AG08396 (cell line): ENCODE results near the gene SYTL2.

Source experiments
- DNase-seq: peaks from one replicate; pipeline ENCODE4 v3.0.0; 2012; ENCODE audit warnings: low spot score, mixed read lengths

Gene SYTL2

GRCh38 chr11:85827748-85828639 lies 17.1 kb upstream of the SYTL2 start:
- peak; percentile 56 for DNase-seq

DNA sequence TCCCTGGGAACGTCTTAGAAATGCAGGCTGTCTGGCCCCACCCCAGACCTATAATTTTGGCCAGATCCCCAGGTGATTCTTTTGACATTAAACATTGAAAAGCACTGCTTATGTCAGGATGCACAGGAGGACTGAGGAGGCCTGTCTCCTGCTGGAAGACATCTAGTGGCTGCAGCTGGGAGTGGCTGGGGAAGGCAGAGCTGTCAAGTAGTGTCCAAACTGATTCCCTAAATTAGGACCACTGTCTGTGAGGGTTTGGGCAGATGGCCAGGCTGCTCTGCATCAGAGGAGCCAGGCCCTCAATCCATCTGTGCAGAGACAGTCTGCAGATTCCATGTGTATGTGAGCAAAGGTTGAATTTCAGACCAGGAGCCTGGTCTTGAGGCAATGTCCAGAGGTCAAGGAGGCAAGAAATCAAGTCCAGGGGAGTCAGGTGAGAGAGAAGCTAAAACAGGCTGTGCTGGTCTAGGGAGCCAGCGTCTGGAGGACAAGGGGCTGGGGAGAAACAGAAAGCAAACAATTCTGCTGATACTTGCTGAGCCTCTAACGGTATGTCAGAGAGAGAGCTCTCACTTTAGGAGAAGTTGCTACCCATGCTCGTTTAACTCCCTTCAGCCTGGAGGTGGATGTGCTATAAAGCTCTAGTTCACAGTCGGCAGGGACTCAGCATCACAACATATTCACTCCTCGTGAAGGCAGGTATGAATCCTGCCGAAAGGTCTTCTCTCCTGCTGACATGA lies 15.3 kb upstream of the SYTL2 start:
- DNase-seq: no peak

DNA sequence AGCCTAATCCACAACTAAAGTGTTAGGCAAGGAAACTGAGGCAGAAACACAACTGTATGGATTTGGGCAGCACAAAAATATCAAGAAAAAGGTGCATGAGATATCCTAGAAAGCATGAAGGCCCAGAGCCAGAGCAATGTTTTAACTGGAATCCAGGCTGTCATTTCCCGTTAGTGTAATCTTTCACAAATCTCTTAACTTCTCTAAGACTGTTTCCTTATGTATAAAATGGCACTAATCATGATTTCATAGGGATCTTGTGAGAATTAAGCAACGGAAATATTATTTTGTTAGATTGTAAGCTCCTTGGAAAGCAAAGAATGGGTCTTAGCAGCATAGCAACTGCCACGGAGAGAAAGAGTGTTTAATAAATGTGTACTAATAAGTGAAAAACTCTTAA lies 14.7 kb upstream of the SYTL2 start:
- DNase-seq: no peak

DNA sequence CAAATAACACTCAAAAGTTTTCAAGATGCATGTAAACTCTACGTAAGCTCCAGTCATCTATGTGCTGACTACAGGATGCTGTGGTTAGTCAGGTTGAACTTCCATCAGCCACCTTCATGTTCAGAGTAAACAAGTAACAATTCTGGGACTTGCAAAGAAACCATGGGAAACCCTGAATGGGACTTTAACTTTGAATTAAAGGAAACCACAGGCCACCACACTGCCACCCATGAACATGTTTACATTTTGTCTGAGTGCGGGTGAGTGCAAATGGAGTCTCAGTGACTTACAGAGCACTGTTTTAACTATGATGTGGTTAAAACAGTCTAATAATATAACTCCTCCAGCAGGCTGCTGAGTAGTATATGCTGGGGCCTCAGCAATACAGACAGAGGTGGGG lies 12.9 kb upstream of the SYTL2 start:
- no peak for DNase-seq

DNA sequence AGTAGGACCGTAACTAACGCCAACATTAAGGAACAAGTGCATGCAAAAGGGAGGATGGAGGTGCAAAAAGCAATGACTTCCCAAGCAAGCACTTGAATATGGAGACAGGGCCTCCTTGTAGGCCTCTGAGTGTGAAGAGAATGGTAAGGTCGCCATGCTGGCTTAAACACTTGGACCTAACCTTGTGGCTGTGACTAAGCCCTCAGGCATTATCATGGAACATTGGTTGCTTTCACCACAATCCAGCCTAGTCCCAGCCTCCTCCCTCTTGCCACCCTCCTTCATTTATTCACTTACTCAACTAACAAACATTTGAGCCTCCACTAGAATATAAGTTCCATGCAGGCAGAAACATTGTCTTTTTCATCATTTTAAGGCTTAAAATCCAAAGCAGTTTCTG lies 11.9 kb upstream of the SYTL2 start:
- no peak for DNase-seq

DNA sequence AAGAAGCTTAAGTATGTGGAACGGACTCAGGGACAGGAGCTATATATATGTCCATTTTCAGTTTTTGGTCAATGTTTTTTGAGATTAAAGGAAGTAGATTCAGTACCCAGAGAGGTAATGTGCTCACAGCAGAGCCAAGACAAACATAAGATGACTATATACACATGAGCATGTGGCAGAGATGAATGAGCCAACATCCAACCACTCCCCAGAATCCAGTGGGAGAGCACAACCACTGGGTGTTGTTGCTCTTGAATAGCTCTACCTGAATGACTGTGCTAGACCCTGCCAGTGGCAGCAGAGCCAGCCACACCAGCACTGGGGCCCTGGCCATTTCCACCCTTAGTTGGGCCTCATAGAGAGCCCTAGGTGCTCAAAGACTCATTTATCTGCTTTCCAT lies 10.7 kb upstream of the SYTL2 start:
- no peak for DNase-seq

GRCh38 chr11:85819441-85819840 lies 8.5 kb upstream of the SYTL2 start:
- DNase-seq: no peak

DNA sequence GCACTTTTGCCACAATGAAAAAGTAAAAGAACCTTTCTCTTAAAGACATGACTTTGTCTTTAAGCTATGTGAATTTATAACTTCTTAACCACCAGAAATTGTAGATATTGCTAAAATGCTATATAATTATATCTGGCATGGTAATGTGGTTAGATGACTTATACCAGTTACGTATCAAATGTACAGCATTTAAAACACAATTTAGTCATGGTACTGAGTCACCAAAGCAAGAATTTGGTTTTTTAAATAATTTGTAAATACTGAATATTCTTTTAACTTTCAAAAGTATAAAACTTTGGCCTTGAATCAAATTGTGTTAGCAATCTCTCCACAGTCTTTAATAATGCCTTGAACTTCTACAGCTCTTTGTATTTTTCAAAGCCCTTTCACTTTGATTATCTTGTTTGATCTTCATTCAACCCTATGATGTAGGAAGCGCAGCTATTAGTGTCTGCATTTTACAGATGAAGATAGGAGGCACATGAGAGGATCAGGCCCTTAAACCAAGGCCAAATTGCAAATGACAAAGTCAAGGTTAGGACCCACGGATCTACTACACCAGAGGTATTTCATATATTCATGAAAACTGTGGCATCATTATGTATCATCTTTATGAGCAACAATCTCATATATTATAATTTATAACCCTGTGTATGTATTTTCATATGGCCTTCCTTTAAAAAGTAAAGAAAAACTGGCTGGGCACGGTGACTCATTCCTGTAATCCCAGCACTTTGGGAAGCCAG lies 4.4 kb upstream of the SYTL2 start:
- peak; percentile 50 for DNase-seq

DNA sequence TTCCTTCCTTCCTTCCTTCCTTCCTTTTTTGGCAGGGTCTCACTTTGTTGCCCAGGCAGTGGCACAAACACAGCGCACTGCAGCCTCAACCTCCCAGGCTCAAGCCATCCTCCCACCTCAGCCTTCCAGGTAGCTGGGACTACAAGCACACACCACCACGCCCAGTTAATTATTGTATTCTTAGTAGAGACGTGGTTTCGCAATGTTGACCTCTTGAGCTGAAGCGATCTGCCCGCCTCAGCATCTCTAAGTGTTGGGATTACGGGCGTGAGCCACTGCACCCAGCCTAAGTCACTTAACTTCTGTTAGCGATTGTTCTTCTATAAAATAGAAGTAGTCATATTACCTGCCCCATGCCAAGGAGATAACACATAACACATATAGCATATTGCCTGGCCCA lies 2.8 kb upstream of the SYTL2 start:
- DNase-seq: no peak

DNA sequence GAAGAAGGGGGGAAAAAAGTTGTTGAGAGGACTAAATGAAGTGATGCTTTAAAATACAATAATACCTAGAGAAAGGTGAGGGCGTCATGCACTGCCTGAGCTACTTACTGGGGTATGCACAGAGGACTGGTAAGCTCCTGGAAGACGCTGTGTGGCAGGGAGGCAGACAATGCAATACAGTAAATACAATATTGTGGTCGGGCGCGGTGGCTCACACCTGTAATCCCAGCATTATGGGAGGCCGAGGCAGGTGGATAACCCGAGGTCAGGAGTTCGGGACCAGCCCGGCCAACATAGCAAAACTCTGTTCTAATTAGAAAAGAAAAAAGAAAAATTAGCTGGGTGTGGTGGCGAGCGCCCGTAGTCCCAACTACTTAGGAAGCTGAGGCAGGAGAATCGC lies 683 bp upstream of the SYTL2 start:
- no peak for DNase-seq

GRCh38 chr11:85810521-85810870 lies 445 bp downstream of the SYTL2 start:
- no peak for DNase-seq

DNA sequence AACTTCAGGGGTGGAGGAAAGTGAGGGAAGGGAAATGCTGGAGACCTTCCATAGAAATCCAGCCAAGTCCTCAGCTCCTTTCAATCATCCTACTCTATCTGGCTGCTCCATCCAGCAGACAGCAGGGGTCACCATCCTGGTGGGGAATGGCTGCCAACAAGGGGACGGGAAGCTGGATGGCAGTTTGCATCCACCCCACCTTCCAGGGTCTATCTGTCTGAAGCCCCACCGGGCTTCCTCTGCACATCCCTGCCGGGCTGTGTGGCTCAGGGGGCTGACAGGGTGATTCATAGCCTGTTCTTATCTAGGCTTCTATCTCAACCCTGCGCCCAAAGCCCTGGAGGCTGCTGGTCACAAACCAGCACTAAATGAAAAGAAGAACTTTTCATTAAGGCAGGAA lies 1.1 kb downstream of the SYTL2 start:
- no peak for DNase-seq

DNA sequence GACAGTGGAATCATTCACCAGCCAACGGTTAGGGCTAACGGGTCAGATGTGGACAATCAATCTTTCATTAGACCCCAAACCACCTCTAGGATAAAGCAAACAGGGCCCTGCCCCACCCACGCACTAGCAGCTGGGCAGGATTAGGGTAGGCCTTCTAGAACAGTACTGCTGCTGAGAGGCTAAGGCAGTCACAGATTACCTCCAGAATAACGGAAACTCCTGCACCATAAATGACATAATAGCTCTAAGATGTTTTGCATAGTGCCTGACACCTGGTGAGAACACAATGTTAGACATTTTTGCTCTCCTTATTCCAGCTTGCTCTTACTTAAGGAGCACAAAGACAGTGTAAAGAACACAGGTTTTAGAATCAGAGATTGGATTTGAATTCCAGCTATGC lies 1.8 kb downstream of the SYTL2 start:
- DNase-seq: no peak

DNA sequence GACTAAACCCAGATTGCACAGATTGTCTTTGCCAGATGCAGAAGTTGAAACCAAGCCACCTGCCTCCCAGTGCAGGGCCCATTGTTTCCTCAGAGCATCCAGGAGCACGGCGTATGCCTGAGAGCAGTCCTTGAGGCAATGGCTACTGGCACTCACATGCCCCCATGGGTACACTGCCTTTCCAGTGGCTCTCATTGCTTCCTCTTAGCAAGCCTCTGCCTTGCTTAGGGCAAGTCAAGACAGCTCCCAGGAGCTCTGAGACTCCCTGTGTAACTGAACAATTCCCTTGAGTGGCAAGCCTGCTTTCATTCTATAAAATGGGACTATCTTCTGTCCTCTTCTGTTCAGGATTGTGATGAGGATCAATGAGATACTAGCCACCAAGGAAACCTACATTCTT lies 4.1 kb downstream of the SYTL2 start:
- DNase-seq: no peak

- no peak for DNase-seq
Measured at GRCh38 chr11:85806016-85806415, 4.9 kb downstream of the SYTL2 start.

DNA sequence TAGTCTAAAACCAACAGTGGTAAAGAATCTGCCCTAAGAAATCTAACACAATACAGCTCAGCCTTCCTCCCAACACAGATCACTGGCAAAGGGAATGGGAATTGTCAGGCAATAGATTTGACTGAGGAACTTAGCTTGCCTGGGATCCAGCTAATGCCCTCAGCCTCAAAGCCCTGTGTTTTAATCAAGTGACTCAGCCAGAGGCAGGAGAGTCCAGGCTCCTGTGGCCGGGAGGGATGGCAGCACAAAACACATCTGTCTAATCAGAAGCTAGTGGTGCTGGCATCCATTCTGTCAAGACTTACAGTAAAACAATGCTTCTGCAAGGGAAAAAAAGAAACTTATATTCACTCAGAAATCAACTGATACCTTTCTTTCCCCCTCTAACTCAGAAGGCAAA lies 5.6 kb downstream of the SYTL2 start:
- no peak for DNase-seq

- DNase-seq: no peak
Measured at GRCh38 chr11:85803920-85804319, 7.0 kb downstream of the SYTL2 start.

GRCh38 chr11:85803303-85803702 lies 7.6 kb downstream of the SYTL2 start:
- DNase-seq: no peak

DNA sequence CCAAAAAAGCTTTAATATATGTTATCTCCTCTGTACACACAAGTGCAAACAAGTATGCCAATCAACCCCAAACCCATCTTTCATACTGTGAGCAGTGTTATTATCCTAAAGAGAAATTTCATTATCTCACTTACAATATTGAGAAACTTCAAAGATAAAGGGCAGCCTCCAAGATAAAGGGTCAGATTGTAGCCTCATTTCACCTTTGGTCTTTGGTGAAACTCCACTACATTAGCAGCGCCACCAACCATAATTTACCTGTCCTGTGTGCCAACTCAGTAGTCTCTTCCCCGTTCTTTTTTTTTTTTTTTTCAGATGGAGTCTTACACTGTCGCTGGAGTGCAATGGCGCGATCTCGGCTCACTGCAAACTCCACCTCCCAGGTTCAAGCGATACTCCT lies 9.4 kb downstream of the SYTL2 start:
- DNase-seq: no peak

- DNase-seq: no peak
Measured at GRCh38 chr11:85800595-85801342, 10.2 kb downstream of the SYTL2 start.

GRCh38 chr11:85799142-85799541 lies 11.8 kb downstream of the SYTL2 start:
- no peak for DNase-seq

GRCh38 chr11:85798361-85798760 lies 12.6 kb downstream of the SYTL2 start:
- DNase-seq: no peak
